Erythroblast (primary cell): Measurements from ENCODE around the gene ARHGAP26.

Experiments used
- GATA1 ChIP-seq: IDR thresholded peaks from 2 replicates; pipeline ENCODE4 v1.6.1; 2011; ENCODE audit warnings: low read depth, mild to moderate bottlenecking, control low read depth, low read length, moderate library complexity
- POLR2A ChIP-seq: IDR thresholded peaks from 2 replicates; pipeline ENCODE4 v1.6.1; 2011; ENCODE audit warnings: mild to moderate bottlenecking, low read length

DNA sequence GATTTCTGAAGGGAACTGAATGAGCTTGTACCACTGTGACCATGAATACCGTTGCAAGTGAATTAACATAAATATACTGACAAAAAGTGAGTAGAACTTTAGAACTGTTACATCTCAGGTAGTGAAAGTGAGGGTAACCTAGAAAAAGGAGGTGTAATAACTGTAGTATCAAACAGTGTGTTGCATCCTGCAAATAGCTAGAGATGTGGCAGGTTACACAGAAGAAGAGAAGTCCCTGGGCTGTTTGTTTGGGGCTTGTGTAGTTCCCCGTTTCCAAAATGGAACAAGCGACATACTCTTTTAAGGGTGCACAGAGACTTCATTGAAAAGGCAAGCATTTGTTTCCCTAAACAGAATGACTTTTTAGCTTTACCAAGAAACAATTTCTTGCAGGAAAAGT lies 418.5 kb downstream of the ARHGAP26 start:
- TF ChIP-seq POLR2A (no peak), GATA1 (no peak)
